Activated CD4-positive, alpha-beta memory T cell treated with anti-CD3 and anti-CD28 coated beads for 36 hours (primary cell): ENCODE data around the gene CCL4. TPM values are rescaled to one million over a fixed set of nuclear protein-coding genes. Genes with fewer than 3 reads are reported as not detected.
"Not testable (repeated sequence)": the region's sequence is repeated elsewhere in the genome, so short reads cannot be mapped to it uniquely, and the experiment has no call there.

ENCODE experiments used
- CTCF ChIA-PET: fragments of 350-600 bp; sonication (Branson Sonifier 250); formaldehyde crosslinking; loops from one replicate; lab custom pipeline; 2021; ENCODE audit warnings: antibody characterized with exemption, inconsistent platforms; lab: Charles Lee
- POLR2A ChIA-PET: fragments of 350-600 bp; sonication (Branson Sonifier 250); formaldehyde crosslinking; loops from one replicate; lab custom pipeline; 2021; ENCODE audit warnings: antibody characterized with exemption; lab: Charles Lee
- DNase-seq: peaks from one replicate; pipeline ENCODE4 v3.0.0-alpha.2; 2020
- H3K27ac Mint-ChIP-seq: one replicate; pipeline ENCODE4 v1.8.0; 2021; ENCODE audit warnings: mixed read lengths
- H3K27me3 Mint-ChIP-seq: one replicate; pipeline ENCODE4 v1.8.0; 2021; ENCODE audit warnings: mixed read lengths
- H3K36me3 Mint-ChIP-seq: one replicate; pipeline ENCODE4 v1.8.0; 2021; ENCODE audit warnings: mixed read lengths
- H3K4me1 Mint-ChIP-seq: one replicate; pipeline ENCODE4 v1.8.0; 2021; ENCODE audit warnings: low read depth, mixed read lengths
- H3K4me3 Mint-ChIP-seq: one replicate; pipeline ENCODE4 v1.8.0; 2021; ENCODE audit warnings: mild to moderate bottlenecking, mixed read lengths
- H3K9me3 Mint-ChIP-seq: one replicate; pipeline ENCODE4 v1.8.0; 2021; ENCODE audit warnings: mixed read lengths
- intact Hi-C: fragments of 100-400 bp; cut with micrococcal nuclease; formaldehyde crosslinking; loops from one replicate; pipeline ENCODE4 v1.15.1; 2023
- total RNA-seq, 2 experiments: library from RNA; stranded (reverse); gene quantifications; one replicate each; pipeline ENCODE4 v1.2.3, GENCODE V29; 2021

Gene CCL4
- total RNA-seq, 2 experiments from 2014 or later: 917 to 966 TPM

DNA sequence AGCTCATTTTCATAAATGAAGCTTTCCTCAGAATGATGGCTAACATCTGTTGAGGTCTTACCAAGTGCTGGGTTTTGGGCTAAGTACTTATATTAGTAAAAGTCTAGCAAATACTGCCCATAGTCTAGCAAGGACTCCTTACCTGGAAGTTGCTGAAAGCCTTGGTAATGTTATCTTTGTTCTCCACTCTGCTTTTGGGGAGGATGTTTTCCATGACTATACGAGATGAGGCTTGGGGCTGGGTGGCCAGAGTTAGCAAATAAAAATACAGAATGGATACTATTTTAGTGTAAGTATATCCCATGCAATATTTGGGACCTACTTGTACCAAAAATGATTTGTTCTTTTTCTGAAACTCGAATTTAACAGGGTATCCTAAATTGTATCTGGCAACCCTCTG lies 31.9 kb upstream of the CCL4 start:
- no peak for DNase-seq
- Mint-ChIP-seq H3K4me3 (no peak overlapping the region), H3K9me3 (no peaks in the 10 kb centered on the region), H3K36me3 (no peaks in the 10 kb centered on the region), H3K27ac (peak overlapping the region; percentile 24), H3K4me1 (peaks cover 28% of the 10 kb centered on the region), H3K27me3 (peaks cover 7% of the 10 kb centered on the region)
- intact Hi-C loops: loop anchor here (1.0 to 5.0 kb wide), 7 partner anchors 19 to 224 kb away; partner anchors contain the start of gene CCL3
- ChIA-PET CTCF (interaction anchor here (0.6 to 4.7 kb wide), 17 partner anchors 11 to 651 kb away, joined by 3 to 82 read pairs (median 12); partner anchors contain the start of gene CCL3), POLR2A (interaction anchor here (2.1 to 2.4 kb wide), 2 partner anchors 18 to 20 kb away, joined by 7 to 20 read pairs; partner anchors contain the start of gene CCL3)

DNA sequence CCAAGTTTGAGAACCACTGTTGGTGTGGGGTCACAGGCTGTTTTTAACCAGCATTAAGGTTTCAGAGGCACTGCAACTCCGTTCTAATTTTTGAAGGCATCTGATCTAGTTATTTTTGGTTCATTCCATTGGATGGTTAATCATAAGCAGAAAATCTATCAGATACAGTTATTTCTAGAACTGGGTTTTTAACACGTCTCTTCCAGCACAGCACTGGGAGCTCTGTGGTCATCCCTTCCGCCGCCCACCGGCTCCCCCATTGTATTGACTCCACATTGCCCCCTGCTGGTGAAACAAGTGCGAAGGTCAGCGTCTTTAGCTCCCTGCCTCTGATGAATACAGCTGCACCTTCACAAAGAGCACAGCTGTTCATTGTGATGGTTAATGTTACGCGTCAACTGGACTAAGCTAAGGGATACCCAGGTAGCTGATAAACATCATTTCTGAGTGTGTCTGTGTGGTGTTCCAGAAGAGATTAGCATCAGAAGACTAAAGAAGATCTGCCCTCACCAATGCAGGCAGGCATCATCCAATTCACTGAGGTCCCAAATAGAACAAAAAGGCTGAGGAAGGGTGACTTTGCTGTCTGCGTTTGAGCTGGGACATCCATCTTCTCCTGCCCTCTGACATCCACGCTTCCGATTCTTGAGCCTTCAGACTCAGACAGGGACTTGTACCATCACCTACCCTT lies 31.1 kb upstream of the CCL4 start:
- peak; percentile 90 for DNase-seq
- ChIA-PET POLR2A (interaction anchor here (0.6 to 2.4 kb wide), 5 partner anchors 10 to 97 kb away, joined by 3 to 20 read pairs (median 5); partner anchors contain the start of gene CCL3), CTCF (interaction anchor here (0.7 to 4.7 kb wide), 44 partner anchors 8 to 473 kb away, joined by 3 to 82 read pairs (median 4); partner anchors contain the start of genes CCL16, CCL3 and TAF15)
- Mint-ChIP-seq H3K4me3 (no peak overlapping the region), H3K4me1 (peaks cover 28% of the 10 kb centered on the region), H3K9me3 (peaks cover 3% of the 10 kb centered on the region), H3K27ac (peak overlapping the region; percentile 24), H3K27me3 (peaks cover 7% of the 10 kb centered on the region), H3K36me3 (no peaks in the 10 kb centered on the region)
- intact Hi-C loops: loop anchor here (1.0 to 5.0 kb wide), 7 partner anchors 18 to 225 kb away; partner anchors contain the start of gene CCL3

DNA sequence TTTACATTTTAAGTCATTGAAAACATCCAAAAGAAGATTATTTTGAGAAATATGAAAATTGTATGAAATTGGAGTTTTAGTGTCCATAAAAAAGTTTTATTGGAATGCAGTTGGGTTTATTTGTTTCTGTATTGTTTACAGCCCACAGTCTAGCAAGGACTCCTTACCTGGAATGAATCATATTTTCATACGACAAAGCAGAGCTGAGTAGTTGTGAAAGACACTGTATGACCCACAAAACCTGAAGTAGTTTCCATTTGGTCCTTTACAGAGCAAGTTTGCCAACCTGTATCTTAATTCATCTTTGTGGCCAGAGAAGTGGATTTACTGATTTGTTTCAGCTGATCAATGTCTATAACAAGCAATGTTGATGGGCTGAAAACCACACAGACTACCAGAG lies 29.3 kb upstream of the CCL4 start:
- H3K36me3 Mint-ChIP-seq: no peaks in the 10 kb centered on the region
- H3K4me1 Mint-ChIP-seq: peaks cover 28% of the 10 kb centered on the region
- intact Hi-C loops: loop anchor here (1.0 to 5.0 kb wide), 3 partner anchors 8 to 227 kb away; no protein-coding TSS in a partner anchor
- peaks cover 13% of the 10 kb centered on the region for H3K27me3 Mint-ChIP-seq
- no peak for DNase-seq
- peaks cover 3% of the 10 kb centered on the region for H3K9me3 Mint-ChIP-seq
- no peak overlapping the region for H3K27ac Mint-ChIP-seq
- H3K4me3 Mint-ChIP-seq: no peak overlapping the region
- ChIA-PET CTCF (interaction anchor here (0.6 to 4.7 kb wide), 12 partner anchors 8 to 310 kb away, joined by 3 to 82 read pairs (median 12); partner anchors contain the start of gene CCL3), POLR2A (interaction anchor here (0.6 to 1.8 kb wide), 4 partner anchors 16 to 587 kb away, joined by 3 to 10 read pairs (median 4); partner anchors contain the start of genes CCL3 and CCL4)

GRCh38 chr17:36081681-36082471 lies 21.8 kb upstream of the CCL4 start:
- intact Hi-C loops: loop anchor here (1.0 kb wide), 2 partner anchors 8 kb away; partner anchors contain the start of gene CCL3
- ChIA-PET CTCF (interaction anchor here (0.9 to 2.3 kb wide), 4 partner anchors 9 to 106 kb away, joined by 3 to 19 read pairs (median 4); no protein-coding TSS in a partner anchor), POLR2A (interaction anchor here (0.8 to 1.3 kb wide), 3 partner anchors 9 to 21 kb away, joined by 3 to 5 read pairs (median 4); partner anchors contain the start of gene CCL4)
- not testable (repeated sequence) for DNase-seq, H3K36me3 Mint-ChIP-seq, H3K4me3 Mint-ChIP-seq, H3K9me3 Mint-ChIP-seq
- H3K27ac Mint-ChIP-seq: peak overlapping the region; percentile 80
- peaks cover 18% of the 10 kb centered on the region for H3K27me3 Mint-ChIP-seq
- peaks cover 27% of the 10 kb centered on the region for H3K4me1 Mint-ChIP-seq

DNA sequence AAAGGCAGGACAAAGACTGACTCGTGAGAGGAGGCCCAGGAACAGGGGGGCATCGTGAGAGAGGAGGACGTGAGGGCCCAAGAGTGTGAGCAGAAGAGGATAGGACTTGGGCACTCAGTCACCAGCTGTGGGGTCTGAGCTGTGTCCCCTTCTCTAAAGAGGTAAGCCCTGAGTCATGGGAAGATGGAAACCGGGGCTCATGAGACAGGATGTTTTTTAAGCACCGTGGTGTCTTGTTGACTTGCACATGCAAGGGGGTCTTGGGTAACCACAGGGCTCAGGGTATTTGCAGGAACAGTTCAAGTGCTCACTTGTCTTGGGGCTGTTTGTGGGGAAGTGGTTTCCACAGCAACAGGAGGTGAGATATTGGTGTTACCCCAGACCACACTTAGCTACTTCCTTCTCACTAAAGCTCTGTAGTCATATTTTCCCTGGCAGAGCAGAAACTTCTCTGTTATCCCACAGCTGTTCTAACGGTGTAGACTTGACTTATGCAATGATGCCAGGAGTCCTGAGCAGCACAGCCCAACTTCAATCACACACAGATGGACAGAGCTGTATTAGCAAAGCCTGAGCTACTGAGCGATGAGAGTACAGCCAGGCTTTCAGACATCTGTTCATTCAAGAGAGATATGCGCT lies 21.0 kb upstream of the CCL4 start:
- peak; percentile 74 for DNase-seq
- CTCF ChIA-PET: interaction anchor here (0.9 to 2.3 kb wide), 4 partner anchors 9 to 107 kb away, joined by 3 to 19 read pairs (median 4); no protein-coding TSS in a partner anchor
- Mint-ChIP-seq H3K4me1 (peaks cover 27% of the 10 kb centered on the region), H3K4me3 (peak overlapping the region; percentile 26), H3K27ac (peak overlapping the region; percentile 80), H3K27me3 (peaks cover 18% of the 10 kb centered on the region)
- intact Hi-C loops: loop anchor here (1.0 kb wide), 2 partner anchors 8 kb away; partner anchors contain the start of gene CCL3
- not testable (repeated sequence) for H3K36me3 Mint-ChIP-seq, H3K9me3 Mint-ChIP-seq
- POLR2A ChIA-PET: interaction anchor here (0.6 to 1.3 kb wide), 3 partner anchors 10 to 21 kb away, joined by 3 to 5 read pairs (median 4); partner anchors contain the start of gene CCL4

DNA sequence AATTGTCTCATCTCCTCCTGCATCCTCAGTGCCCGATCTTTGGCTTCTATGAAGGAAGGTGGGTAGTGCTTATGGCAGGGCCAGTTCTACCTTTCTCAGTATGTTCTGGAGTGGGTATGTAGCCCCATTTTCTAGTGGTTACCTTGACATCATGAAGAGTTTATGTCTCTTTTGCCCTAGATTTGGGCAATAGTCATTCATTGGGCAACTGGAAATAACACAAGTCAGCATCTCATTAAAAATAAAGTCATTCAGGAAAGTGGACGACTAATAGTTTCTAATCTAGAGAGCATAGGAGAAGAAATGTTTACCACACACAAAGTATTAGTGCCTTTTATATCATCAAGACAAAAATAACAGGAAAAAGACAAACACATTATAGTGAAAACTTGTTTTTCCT lies 19.9 kb upstream of the CCL4 start:
- Mint-ChIP-seq H3K27me3 (peaks cover 16% of the 10 kb centered on the region), H3K4me1 (peaks cover 32% of the 10 kb centered on the region)
- H3K27ac Mint-ChIP-seq, DNase-seq, H3K4me3 Mint-ChIP-seq, POLR2A ChIA-PET, H3K36me3 Mint-ChIP-seq, intact Hi-C loops, H3K9me3 Mint-ChIP-seq: not testable (repeated sequence)
- CTCF ChIA-PET: interaction anchor here (2.3 kb wide), 1 partner anchor 10 kb away, joined by 19 read pairs; no protein-coding TSS in a partner anchor

DNA sequence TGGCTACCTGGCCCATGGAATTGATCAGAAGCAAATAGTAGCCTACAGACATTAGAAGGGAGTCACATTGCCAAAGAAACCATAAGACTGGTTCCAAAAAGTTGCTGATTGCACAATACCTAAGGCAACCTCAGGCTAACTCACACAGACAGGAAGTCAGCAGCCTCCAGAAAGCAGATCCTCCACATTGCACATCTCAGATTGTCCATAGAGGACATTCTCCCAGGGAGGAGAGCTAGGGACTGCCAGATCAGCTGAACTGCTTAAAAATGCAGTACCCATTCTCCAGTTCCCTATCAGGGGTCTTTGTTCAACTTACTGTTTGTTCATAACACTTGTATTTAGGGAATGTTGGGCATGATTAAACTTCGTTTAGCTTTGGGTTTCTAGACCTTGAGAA lies 17.9 kb upstream of the CCL4 start:
- ChIA-PET CTCF (interaction anchor here (0.6 to 6.0 kb wide), 4 partner anchors 13 to 116 kb away, joined by 3 to 56 read pairs (median 6); no protein-coding TSS in a partner anchor), POLR2A (interaction anchor here (0.5 to 1.0 kb wide), 2 partner anchors 17 to 63 kb away, joined by 3 to 7 read pairs; partner anchors contain the start of gene CCL4)
- H3K27ac Mint-ChIP-seq: no peak overlapping the region
- H3K36me3 Mint-ChIP-seq: peaks cover 4% of the 10 kb centered on the region
- intact Hi-C loops: no loop called here
- H3K9me3 Mint-ChIP-seq: no peaks in the 10 kb centered on the region
- peaks cover 52% of the 10 kb centered on the region for H3K4me1 Mint-ChIP-seq
- no peak overlapping the region for H3K4me3 Mint-ChIP-seq
- H3K27me3 Mint-ChIP-seq: peaks cover 19% of the 10 kb centered on the region
- no peak for DNase-seq

DNA sequence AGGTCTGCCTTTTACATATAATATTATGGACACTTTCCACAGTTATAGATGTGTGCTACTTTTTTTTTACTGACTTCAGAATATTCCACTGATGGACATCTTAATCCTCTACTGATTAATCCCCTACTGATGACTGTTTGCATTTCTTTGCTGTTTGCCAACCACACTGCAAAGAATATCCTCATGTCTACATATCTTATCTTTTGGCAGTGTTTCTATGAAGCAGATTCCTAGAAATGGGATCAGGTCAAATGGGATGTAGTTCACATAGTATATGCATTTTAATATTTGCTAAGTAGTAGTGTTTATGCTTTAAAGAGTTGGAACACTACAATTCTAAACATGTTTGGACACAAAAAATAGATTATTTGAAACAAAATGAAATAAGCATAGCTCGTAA lies 16.8 kb upstream of the CCL4 start:
- peaks cover 4% of the 10 kb centered on the region for H3K36me3 Mint-ChIP-seq
- H3K4me1 Mint-ChIP-seq: peaks cover 56% of the 10 kb centered on the region
- intact Hi-C loops: no loop called here
- peaks cover 20% of the 10 kb centered on the region for H3K27me3 Mint-ChIP-seq
- no peak overlapping the region for H3K4me3 Mint-ChIP-seq
- no peaks in the 10 kb centered on the region for H3K9me3 Mint-ChIP-seq
- no peak overlapping the region for H3K27ac Mint-ChIP-seq
- ChIA-PET CTCF (interaction anchor here (0.6 to 6.0 kb wide), 5 partner anchors 14 to 1917 kb away, joined by 3 to 56 read pairs (median 4); no protein-coding TSS in a partner anchor), POLR2A (interaction anchor here (1.0 kb wide), 1 partner anchor 118 kb away, joined by 4 read pairs; no protein-coding TSS in a partner anchor)
- no peak for DNase-seq

GRCh38 chr17:36087471-36087870 lies 16.2 kb upstream of the CCL4 start:
- intact Hi-C loops, DNase-seq, POLR2A ChIA-PET, H3K27ac Mint-ChIP-seq, H3K9me3 Mint-ChIP-seq, H3K4me3 Mint-ChIP-seq, H3K36me3 Mint-ChIP-seq: not testable (repeated sequence)
- H3K4me1 Mint-ChIP-seq: peaks cover 56% of the 10 kb centered on the region
- H3K27me3 Mint-ChIP-seq: peaks cover 18% of the 10 kb centered on the region
- CTCF ChIA-PET: interaction anchor here (0.6 to 6.0 kb wide), 4 partner anchors 15 to 112 kb away, joined by 4 to 56 read pairs (median 6); no protein-coding TSS in a partner anchor

- H3K36me3 Mint-ChIP-seq, intact Hi-C loops, H3K9me3 Mint-ChIP-seq: not testable (repeated sequence)
- Mint-ChIP-seq H3K4me1 (peaks cover 56% of the 10 kb centered on the region), H3K27me3 (peaks cover 17% of the 10 kb centered on the region), H3K27ac (peak overlapping the region; percentile 56), H3K4me3 (peak overlapping the region; percentile 64)
- peak; percentile 39 for DNase-seq
- POLR2A ChIA-PET: interaction anchor here (2.7 to 5.2 kb wide), 3 partner anchors 15 to 31 kb away, joined by 20 to 71 read pairs (median 34); partner anchors contain the start of gene CCL4
- CTCF ChIA-PET: interaction anchor here (1.0 to 6.0 kb wide), 2 partner anchors 15 to 31 kb away, joined by 6 to 56 read pairs; no protein-coding TSS in a partner anchor
Measured at GRCh38 chr17:36087897-36088572, 15.6 kb upstream of the CCL4 start.
